Fibroblast of peridontal ligament (primary cell): ENCODE data around the gene LRP1-AS.

ENCODE experiments used
- DNase-seq: peaks from one replicate; pipeline ENCODE4 v3.0.0-alpha.2; 2010; ENCODE audit errors: extremely low read depth

Gene LRP1-AS

GRCh38 chr12:57160040-57160439, 12.6 kb upstream of the LRP1-AS start:
- no peak for DNase-seq

- DNase-seq: no peak
Measured at GRCh38 chr12:57159311-57159710, 11.9 kb upstream of the LRP1-AS start.

- no peak for DNase-seq
Measured at GRCh38 chr12:57158665-57159064, 11.2 kb upstream of the LRP1-AS start.

GRCh38 chr12:57158186-57158585, 10.8 kb upstream of the LRP1-AS start:
- DNase-seq: no peak

GRCh38 chr12:57157588-57158173, 10.3 kb upstream of the LRP1-AS start:
- DNase-seq: no peak

- DNase-seq: no peak
Measured at GRCh38 chr12:57156701-57157403, 9.4 kb upstream of the LRP1-AS start.

- DNase-seq: no peak
Measured at GRCh38 chr12:57154804-57155434, 7.5 kb upstream of the LRP1-AS start.

- no peak for DNase-seq
Measured at GRCh38 chr12:57154076-57154475, 6.7 kb upstream of the LRP1-AS start.

- DNase-seq: no peak
Measured at GRCh38 chr12:57153415-57153997, 6.1 kb upstream of the LRP1-AS start.

- peak; percentile 79 for DNase-seq
Measured at GRCh38 chr12:57152639-57153038, 5.2 kb upstream of the LRP1-AS start.

- DNase-seq: peak; percentile 93
Measured at GRCh38 chr12:57151741-57152630, 4.6 kb upstream of the LRP1-AS start.

- no peak for DNase-seq
Measured at GRCh38 chr12:57150400-57151000, 3.1 kb upstream of the LRP1-AS start.

GRCh38 chr12:57149245-57149900, 2.0 kb upstream of the LRP1-AS start:
- DNase-seq: peak; percentile 83

GRCh38 chr12:57148469-57149244, 1.2 kb upstream of the LRP1-AS start:
- DNase-seq: peak; percentile 76

GRCh38 chr12:57146092-57146491, 1.3 kb downstream of the LRP1-AS start:
- DNase-seq: peak; percentile 88

GRCh38 chr12:57145460-57146059, 1.9 kb downstream of the LRP1-AS start:
- DNase-seq: no peak

- no peak for DNase-seq
Measured at GRCh38 chr12:57143454-57143853, 4.0 kb downstream of the LRP1-AS start.

- DNase-seq: no peak
Measured at GRCh38 chr12:57142727-57143126, 4.7 kb downstream of the LRP1-AS start.

- no peak for DNase-seq
Measured at GRCh38 chr12:57142121-57142520, 5.3 kb downstream of the LRP1-AS start.

- DNase-seq: no peak
Measured at GRCh38 chr12:57141249-57141648, 6.2 kb downstream of the LRP1-AS start.
